ENCODE results near the gene ZNF384.

ZNF384 gene

GRCh38 chr12:6697584-6698351, 8.6 kb upstream of the ZNF384 start:
- Histone ChIP-seq H3K4me1 (ENCODE audit: control insufficient read depth, low read depth, low read length) (no peaks in the 10 kb centered on the region), H3K4me3 (ENCODE audit: low read length) (no peak overlapping the region), H3K27ac (ENCODE audit: low read length) (no peak overlapping the region), H3K27me3 (ENCODE audit: control insufficient read depth, insufficient read depth, low read length) (peaks cover 32% of the 10 kb centered on the region), H3K36me3 (ENCODE audit: control insufficient read depth, low read depth, low read length) (no peaks in the 10 kb centered on the region), H3K9me3 (ENCODE audit: control insufficient read depth, low read depth, low read length) (no peaks in the 10 kb centered on the region), H3K9ac (ENCODE audit: low read length) (no peak overlapping the region)

GRCh38 chr12:6696690-6697583, 7.8 kb upstream of the ZNF384 start:
- H3K27me3 ChIP-seq (ENCODE audit: control insufficient read depth, insufficient read depth, low read length), result peaks cover 26% of the 10 kb centered on the region
- H3K36me3 ChIP-seq (ENCODE audit: control insufficient read depth, low read depth, low read length), result no peaks in the 10 kb centered on the region
- H3K9ac ChIP-seq (ENCODE audit: low read length), result no peak overlapping the region
- H3K4me1 ChIP-seq (ENCODE audit: control insufficient read depth, low read depth, low read length), result no peaks in the 10 kb centered on the region
- no peaks in the 10 kb centered on the region for H3K9me3 ChIP-seq (ENCODE audit: control insufficient read depth, low read depth, low read length)
- H3K4me3 ChIP-seq (ENCODE audit: low read length), result no peak overlapping the region
- no peak overlapping the region for H3K27ac ChIP-seq (ENCODE audit: low read length)

- Histone ChIP-seq H3K9ac (ENCODE audit: low read length) (no peak overlapping the region), H3K27me3 (ENCODE audit: control insufficient read depth, insufficient read depth, low read length) (peaks cover 13% of the 10 kb centered on the region), H3K27ac (ENCODE audit: low read length) (no peak overlapping the region), H3K4me1 (ENCODE audit: control insufficient read depth, low read depth, low read length) (no peaks in the 10 kb centered on the region), H3K9me3 (ENCODE audit: control insufficient read depth, low read depth, low read length) (no peaks in the 10 kb centered on the region), H3K4me3 (ENCODE audit: low read length) (no peak overlapping the region), H3K36me3 (ENCODE audit: control insufficient read depth, low read depth, low read length) (no peaks in the 10 kb centered on the region)
These were observed 6.3 kb upstream of the ZNF384 start for GRCh38 chr12:6695313-6696045.

- Histone ChIP-seq H3K27me3 (ENCODE audit: control insufficient read depth, insufficient read depth, low read length) (peaks cover 12% of the 10 kb centered on the region), H3K36me3 (ENCODE audit: control insufficient read depth, low read depth, low read length) (no peaks in the 10 kb centered on the region), H3K27ac (ENCODE audit: low read length) (no peak overlapping the region), H3K9ac (ENCODE audit: low read length) (no peak overlapping the region), H3K4me1 (ENCODE audit: control insufficient read depth, low read depth, low read length) (no peaks in the 10 kb centered on the region), H3K4me3 (ENCODE audit: low read length) (no peak overlapping the region), H3K9me3 (ENCODE audit: control insufficient read depth, low read depth, low read length) (no peaks in the 10 kb centered on the region)
These were observed 5.5 kb upstream of the ZNF384 start for GRCh38 chr12:6694701-6695100.

GRCh38 chr12:6693832-6694355, 4.7 kb upstream of the ZNF384 start:
- no peaks in the 10 kb centered on the region for H3K4me1 ChIP-seq (ENCODE audit: control insufficient read depth, low read depth, low read length)
- no peak overlapping the region for H3K9ac ChIP-seq (ENCODE audit: low read length)
- no peak overlapping the region for H3K4me3 ChIP-seq (ENCODE audit: low read length)
- no peaks in the 10 kb centered on the region for H3K36me3 ChIP-seq (ENCODE audit: control insufficient read depth, low read depth, low read length)
- peaks cover 4% of the 10 kb centered on the region for H3K27me3 ChIP-seq (ENCODE audit: control insufficient read depth, insufficient read depth, low read length)
- no peak overlapping the region for H3K27ac ChIP-seq (ENCODE audit: low read length)
- no peaks in the 10 kb centered on the region for H3K9me3 ChIP-seq (ENCODE audit: control insufficient read depth, low read depth, low read length)

- Histone ChIP-seq H3K27ac (ENCODE audit: low read length) (no peak overlapping the region), H3K36me3 (ENCODE audit: control insufficient read depth, low read depth, low read length) (no peaks in the 10 kb centered on the region), H3K4me3 (ENCODE audit: low read length) (no peak overlapping the region), H3K4me1 (ENCODE audit: control insufficient read depth, low read depth, low read length) (peaks cover 3% of the 10 kb centered on the region), H3K9ac (ENCODE audit: low read length) (no peak overlapping the region), H3K27me3 (ENCODE audit: control insufficient read depth, insufficient read depth, low read length) (no peaks in the 10 kb centered on the region), H3K9me3 (ENCODE audit: control insufficient read depth, low read depth, low read length) (no peaks in the 10 kb centered on the region)
These were observed 3.7 kb upstream of the ZNF384 start for GRCh38 chr12:6692888-6693287.

GRCh38 chr12:6691473-6691872, 2.3 kb upstream of the ZNF384 start:
- Histone ChIP-seq H3K27me3 (ENCODE audit: control insufficient read depth, insufficient read depth, low read length) (no peaks in the 10 kb centered on the region), H3K27ac (ENCODE audit: low read length) (no peak overlapping the region), H3K9ac (ENCODE audit: low read length) (no peak overlapping the region), H3K36me3 (ENCODE audit: control insufficient read depth, low read depth, low read length) (no peaks in the 10 kb centered on the region), H3K4me3 (ENCODE audit: low read length) (no peak overlapping the region), H3K4me1 (ENCODE audit: control insufficient read depth, low read depth, low read length) (peaks cover 12% of the 10 kb centered on the region), H3K9me3 (ENCODE audit: control insufficient read depth, low read depth, low read length) (no peaks in the 10 kb centered on the region)

- Histone ChIP-seq H3K9me3 (ENCODE audit: control insufficient read depth, low read depth, low read length) (no peaks in the 10 kb centered on the region), H3K9ac (ENCODE audit: low read length) (peak overlapping the region; percentile 90), H3K36me3 (ENCODE audit: control insufficient read depth, low read depth, low read length) (no peaks in the 10 kb centered on the region), H3K4me3 (ENCODE audit: low read length) (peak overlapping the region; percentile 78), H3K27ac (ENCODE audit: low read length) (peak overlapping the region; percentile 76), H3K4me1 (ENCODE audit: control insufficient read depth, low read depth, low read length) (peaks cover 12% of the 10 kb centered on the region), H3K27me3 (ENCODE audit: control insufficient read depth, insufficient read depth, low read length) (no peaks in the 10 kb centered on the region)
These were observed 604 bp downstream of the ZNF384 start for GRCh38 chr12:6688543-6688998.

GRCh38 chr12:6685814-6686213, 3.4 kb downstream of the ZNF384 start:
- Histone ChIP-seq H3K27me3 (ENCODE audit: control insufficient read depth, insufficient read depth, low read length) (no peaks in the 10 kb centered on the region), H3K36me3 (ENCODE audit: control insufficient read depth, low read depth, low read length) (no peaks in the 10 kb centered on the region), H3K4me1 (ENCODE audit: control insufficient read depth, low read depth, low read length) (peaks cover 12% of the 10 kb centered on the region), H3K27ac (ENCODE audit: low read length) (no peak overlapping the region), H3K4me3 (ENCODE audit: low read length) (no peak overlapping the region), H3K9ac (ENCODE audit: low read length) (no peak overlapping the region), H3K9me3 (ENCODE audit: control insufficient read depth, low read depth, low read length) (no peaks in the 10 kb centered on the region)

- H3K27me3 ChIP-seq (ENCODE audit: control insufficient read depth, insufficient read depth, low read length), result no peaks in the 10 kb centered on the region
- no peaks in the 10 kb centered on the region for H3K9me3 ChIP-seq (ENCODE audit: control insufficient read depth, low read depth, low read length)
- no peak overlapping the region for H3K27ac ChIP-seq (ENCODE audit: low read length)
- no peak overlapping the region for H3K4me3 ChIP-seq (ENCODE audit: low read length)
- peaks cover 2% of the 10 kb centered on the region for H3K36me3 ChIP-seq (ENCODE audit: control insufficient read depth, low read depth, low read length)
- no peak overlapping the region for H3K9ac ChIP-seq (ENCODE audit: low read length)
- peaks cover 12% of the 10 kb centered on the region for H3K4me1 ChIP-seq (ENCODE audit: control insufficient read depth, low read depth, low read length)
These were observed 4.6 kb downstream of the ZNF384 start for GRCh38 chr12:6684609-6685008.

- Histone ChIP-seq H3K36me3 (ENCODE audit: control insufficient read depth, low read depth, low read length) (peaks cover 67% of the 10 kb centered on the region), H3K4me1 (ENCODE audit: control insufficient read depth, low read depth, low read length) (no peaks in the 10 kb centered on the region), H3K27me3 (ENCODE audit: control insufficient read depth, insufficient read depth, low read length) (no peaks in the 10 kb centered on the region), H3K27ac (ENCODE audit: low read length) (no peak overlapping the region), H3K4me3 (ENCODE audit: low read length) (no peak overlapping the region), H3K9ac (ENCODE audit: low read length) (no peak overlapping the region), H3K9me3 (ENCODE audit: control insufficient read depth, low read depth, low read length) (no peaks in the 10 kb centered on the region)
These were observed 12.2 kb downstream of the ZNF384 start for GRCh38 chr12:6676962-6677361.

Measured in iPS-18a (cell line).